HepG2 (cell line): ENCODE data around the gene CADM1. TPM values are rescaled to one million over a fixed set of nuclear protein-coding genes. Genes with fewer than 3 reads are reported as not detected.

Experiments
- ATAC-seq: fragments of 200-7000 bp; cut with Tn5 transposase; 3 replicates; pipeline ENCODE4 v1.9.1; 2020; ENCODE audit warnings: mild to moderate bottlenecking, moderate library complexity
- BruUV-seq: library from RNA; stranded (reverse); fragments of 400-500 nt; replicated peaks from 2 replicates; lab custom pipeline; 2021; lab: Mats Ljungman, UMichigan
- CTCF ChIA-PET: fragments of 300-600 bp; formaldehyde crosslinking; extraction: SDS; loops from one replicate; lab custom pipeline; 2021; ENCODE audit warnings: low total read pairs, inconsistent platforms, low intra/inter-chr PET ratio; lab: Yijun Ruan, JAX
- POLR2A ChIA-PET: fragments of 350-600 bp; sonication (Branson Sonifier 250); formaldehyde crosslinking; loops from one replicate; lab custom pipeline; 2020; ENCODE audit warnings: antibody characterized with exemption, inconsistent platforms; lab: Yijun Ruan, JAX
- DNase-seq: peaks from one replicate; pipeline ENCODE4 v3.0.0-alpha.2; 2015; ENCODE audit warnings: low spot score
- FAIRE-seq: peaks from 3 replicates; lab custom pipeline; 2011; peaks lifted over from hg19 to GRCh38; lab: Jason Lieb, UNC
- H2AFZ ChIP-seq: one replicate; pipeline ENCODE4 v1.6.1; 2011; ENCODE audit warnings: low read length, inconsistent platforms
- H3K27ac ChIP-seq: fragments of 300-600 bp; 3 replicates; pipeline ENCODE4 v1.8.0; 2011; ENCODE audit warnings: mixed run types, mild to moderate bottlenecking, mixed read lengths, low read length, inconsistent platforms; ENCODE audit not compliant: insufficient read depth; ENCODE audit errors: extremely low read length
- H3K27me3 ChIP-seq, 2 experiments: fragments of 200-600 bp in 1 of 2; 2 replicates in 1 of 2; 3 replicates in 1 of 2; pipeline versions ENCODE4 v1.6.0 to v1.8.0; 2011; ENCODE audit warnings: low read length in 2 of 2, mild to moderate bottlenecking in 2 of 2, moderate library complexity in 2 of 2, inconsistent platforms in 1 of 2; ENCODE audit not compliant: insufficient read depth in 2 of 2, control insufficient read depth in 1 of 2
- H3K36me3 ChIP-seq, 2 experiments: fragments of 200-600 bp in 1 of 2; replicated peaks in 1 of 2; 2 replicates in 1 of 2; 3 replicates in 1 of 2; pipeline versions ENCODE4 v1.5.1 to v1.8.0; 2011; ENCODE audit warnings: low read length in 2 of 2, inconsistent platforms in 1 of 2; ENCODE audit not compliant: insufficient read depth in 2 of 2, control insufficient read depth in 1 of 2
- H3K4me1 ChIP-seq: 2 replicates; pipeline ENCODE4 v1.5.1; 2012; ENCODE audit warnings: low read length, inconsistent platforms; ENCODE audit not compliant: insufficient read depth
- H3K4me2 ChIP-seq: 2 replicates; pipeline ENCODE4 v1.6.0; 2011; ENCODE audit warnings: low read depth, low read length, inconsistent platforms
- H3K4me3 ChIP-seq, 3 experiments: fragments of 200-600 bp in 1 of 3; sonication (generic), shearing (Covaris generic) in 1 of 3; replicated peaks in 1 of 3; 2 replicates each; pipeline ENCODE4 v1.5.1; 2011 to 2016; ENCODE audit warnings: low read length in 3 of 3, inconsistent platforms in 2 of 3, low read depth in 2 of 3, mild to moderate bottlenecking in 2 of 3, control low read depth in 1 of 3, mixed read lengths in 1 of 3; ENCODE audit not compliant: insufficient read depth in 1 of 3
- H3K79me2 ChIP-seq: one replicate; pipeline ENCODE4 v1.6.1; 2011; ENCODE audit warnings: low read length, inconsistent platforms; ENCODE audit not compliant: insufficient read depth
- H3K9ac ChIP-seq: 2 replicates; pipeline ENCODE4 v1.6.0; 2011; ENCODE audit warnings: mild to moderate bottlenecking, low read depth, low read length, inconsistent platforms; ENCODE audit not compliant: insufficient read depth
- H3K9me3 ChIP-seq: 2 replicates; pipeline ENCODE4 v1.5.1; 2012; ENCODE audit warnings: mild to moderate bottlenecking, low read length
- H4K20me1 ChIP-seq: 2 replicates; pipeline ENCODE4 v1.6.0; 2011; ENCODE audit warnings: inconsistent platforms, mild to moderate bottlenecking, low read length, moderate library complexity; ENCODE audit not compliant: insufficient read depth
- CTCF ChIP-seq: sonication (generic); formaldehyde crosslinking; IDR thresholded peaks from 2 replicates; pipeline ENCODE4 v1.5.0; 2020; ENCODE audit warnings: mild to moderate bottlenecking, missing genetic modification reagents, moderate library complexity
- ELF1 ChIP-seq: sonication (generic); formaldehyde crosslinking; IDR thresholded peaks from 2 replicates; pipeline ENCODE4 v1.4.0; 2020; ENCODE audit warnings: missing genetic modification reagents
- HOXA5 ChIP-seq: sonication (generic); formaldehyde crosslinking; IDR thresholded peaks from 2 replicates; pipeline ENCODE4 v1.4.0; 2020; ENCODE audit warnings: missing genetic modification reagents
- KDM1A ChIP-seq: IDR thresholded peaks from 2 replicates; pipeline ENCODE4 v1.6.1; 2016; ENCODE audit warnings: missing compliant biosample characterization
- MLXIP ChIP-seq: sonication (generic); formaldehyde crosslinking; IDR thresholded peaks from 2 replicates; pipeline ENCODE4 v1.9.0; 2021; ENCODE audit warnings: missing genetic modification reagents, borderline replicate concordance
- MNT ChIP-seq: fragments of 450-650 bp; IDR thresholded peaks from 2 replicates; pipeline ENCODE4 v1.6.1; 2016
- RAD21 ChIP-seq: fragments of 450-650 bp; formaldehyde crosslinking; IDR thresholded peaks from 2 replicates; pipeline ENCODE4 v1.5.0; 2020; ENCODE audit warnings: mild to moderate bottlenecking
- STAG1 ChIP-seq: sonication (generic); formaldehyde crosslinking; IDR thresholded peaks from 2 replicates; pipeline ENCODE4 v1.4.0; 2020; ENCODE audit warnings: missing genetic modification reagents
- ZBTB4 ChIP-seq: sonication (generic); formaldehyde crosslinking; IDR thresholded peaks from 2 replicates; pipeline ENCODE4 v1.4.0; 2020; ENCODE audit warnings: missing genetic modification reagents, mild to moderate bottlenecking, borderline replicate concordance
- ZMYM4 ChIP-seq: sonication (generic); formaldehyde crosslinking; IDR thresholded peaks from 2 replicates; pipeline ENCODE4 v1.8.1; 2023; ENCODE audit warnings: mild to moderate bottlenecking, missing genetic modification reagents
- ZNF674 ChIP-seq: sonication (generic); formaldehyde crosslinking; IDR thresholded peaks from 2 replicates; pipeline ENCODE4 v1.5.0; 2020; ENCODE audit warnings: low read depth, mild to moderate bottlenecking, missing genetic modification reagents
- ZSCAN20 ChIP-seq: sonication (generic); formaldehyde crosslinking; IDR thresholded peaks from 2 replicates; pipeline ENCODE4 v1.4.0; 2020; ENCODE audit warnings: missing genetic modification reagents, mild to moderate bottlenecking, borderline replicate concordance
- WGBS: methylation state at CpG from one replicate; pipeline ENCODE4 v1.1.6; 2017; ENCODE audit warnings: low lambda C conversion rate; 5-methylcytosine and 5-hydroxymethylcytosine counted together
- in situ Hi-C: cut with HindIII; loops from 2 replicates; pipeline ENCODE4 v1.10.0; 2017; ENCODE audit warnings: low pct_unique_long_range_greater_than_20kb; ENCODE audit not compliant: extremely low pct_ligation_motif_present
- intact Hi-C: fragments of 100-400 bp; cut with micrococcal nuclease; formaldehyde crosslinking; loops from one replicate; pipeline ENCODE4 v1.10.0; 2022; ENCODE audit not compliant: unreplicated experiment
- polyA plus RNA-seq, 8 experiments: library from polyadenylated mRNA; depleted of rRNA in 3 of 8; stranded (reverse) in 7 of 8; unstranded in 1 of 8; fragments of >200 nt; fragmentation: Illumina TruSeq in 4 of 8; extraction: Trizol in 4 of 8; gene quantifications; 2 replicates each; pipeline versions ENCODE4 v1.2.1 to v1.2.3, GENCODE V29; 2011 to 2016; ENCODE audit warnings: low read depth in 4 of 8, missing spikeins in 1 of 8, mixed read lengths in 1 of 8; ENCODE audit not compliant: insufficient read depth in 1 of 8
- total RNA-seq, 5 experiments: library from RNA; depleted of rRNA; stranded (reverse); fragments of >200 nt; fragmentation: Illumina TruSeq; extraction: Trizol; gene quantifications; 2 replicates each; pipeline ENCODE4 v1.2.3, GENCODE V29; 2016; ENCODE audit warnings: low read depth in 1 of 5

CADM1 gene
- total and polyA plus RNA-seq, 2 of the 13 experiments (the other 11 are each of a cell fraction or from before 2014, with no cell fraction given): 71.3 to 122 TPM

- TF ChIP-seq MNT (no peak), RAD21 (CRISPR knock-in tag) (0 out of 2 replicates have a peak, but pooled peaks have one; percentile 56), CTCF (CRISPR knock-in tag) (peak; percentile 58), ELF1 (CRISPR knock-in tag) (no peak), ZSCAN20 (no peak), STAG1 (CRISPR knock-in tag) (peak; percentile 76), ZMYM4 (no peak)
Measured at GRCh38 chr11:115334932-115335788, 169.1 kb downstream of the CADM1 start (continued).

GRCh38 chr11:115333949-115334348, 170.3 kb downstream of the CADM1 start:
- Histone ChIP-seq H3K9ac (no peak overlapping the region), H4K20me1 (no peaks in the 10 kb centered on the region), H3K27me3 (peaks cover 0 to 1% of the 10 kb centered on the region in 2 experiments; a peak in 1 of 5 replicates), H3K36me3 (peaks cover 0 to 5% of the 10 kb centered on the region in 2 experiments; a peak in 2 of 5 replicates), H3K4me1 (peaks cover 9% of the 10 kb centered on the region; the same call in 1 of the 2 replicates), H2AFZ (no peak overlapping the region), H3K4me3 (no peak overlapping the region), H3K4me2 (no peak overlapping the region), H3K9me3 (no peaks in the 10 kb centered on the region), H3K79me2 (peaks cover 7% of the 10 kb centered on the region), H3K27ac (no peak overlapping the region)
- whole genome bisulfite sequencing: 88% methylated on average over 1 of the region's 1 CpG
- ChIA-PET CTCF (interaction anchor here (2.2 to 2.3 kb wide), 2 partner anchors 170 to 345 kb away, joined by 8 to 10 read pairs; partner anchors contain the start of gene CADM1), POLR2A (no interaction called here)
- no peak for FAIRE-seq
- no peak for ATAC-seq
- BruUV-seq: no TSS peak
- DNase-seq: no peak
- in situ Hi-C loops: loop anchor here (10.0 kb wide), 2 partner anchors 341 to 559 kb away; no protein-coding TSS in a partner anchor
- intact Hi-C loops: loop anchor here (2.0 kb wide), 1 partner anchor 171 kb away; the partner anchor contains the start of gene CADM1
- TF ChIP-seq KDM1A (CRISPR knock-in tag) (no peak), MLXIP (CRISPR knock-in tag) (no peak), ZNF674 (CRISPR knock-in tag) (no peak), HOXA5 (CRISPR knock-in tag) (no peak), ZBTB4 (CRISPR knock-in tag) (no peak)
